Measurements from ENCODE around the gene ANXA4. TPM values are rescaled to one million over a fixed set of nuclear protein-coding genes. Genes with fewer than 3 reads are reported as not detected.
"Not testable (repeated sequence)": the region's sequence is repeated elsewhere in the genome, so short reads cannot be mapped to it uniquely, and the experiment has no call there.

ANXA4 gene
- total and polyA plus RNA-seq, 4 donors, result 17.6 to 135 (median 59.4) TPM

DNA sequence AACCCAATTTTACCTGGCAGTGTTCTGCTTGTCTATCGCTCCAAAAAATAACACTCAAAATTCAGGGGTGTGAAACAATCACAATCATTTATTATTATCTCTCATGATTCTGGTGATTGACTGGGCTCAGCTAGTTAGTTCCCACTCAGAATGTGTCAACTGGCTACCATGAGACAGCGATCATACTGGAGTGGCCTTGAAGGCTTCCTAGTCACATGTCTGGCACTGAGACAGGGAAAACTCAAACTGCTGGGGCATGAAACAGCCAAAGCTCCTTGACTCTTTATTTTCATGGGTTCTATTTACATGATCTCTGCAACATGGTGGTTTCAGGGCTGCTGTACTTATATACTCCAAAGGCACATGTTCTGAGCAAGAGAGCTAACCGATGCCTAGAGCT lies 6.2 kb upstream of the ANXA4 start:
- no peaks in the 10 kb centered on the region for H3K36me3 ChIP-seq (ENCODE audit: control insufficient read depth in 4 of 4, insufficient read depth in 3 of 4, low read depth in 1 of 4, low read length in 3 of 4)
- no peaks in the 10 kb centered on the region for H3K4me1 ChIP-seq (ENCODE audit: control insufficient read depth in 4 of 4, insufficient read depth in 4 of 4, low read length in 3 of 4)
- 89% methylated on average over 3 of the region's 3 CpGs for WGBS
- H3K27ac ChIP-seq (ENCODE audit: low read depth in 1 of 2, low read length in 2 of 2), result no peak overlapping the region
- H3K9ac ChIP-seq (ENCODE audit: low read depth in 1 of 2, low read length in 2 of 2), result no peak overlapping the region
- DNase-seq (ENCODE audit: low spot score), result no peak
- TF ChIP-seq GABPA (IDR thresholded peaks at IDR 0.05 in 1 of 2, conservative IDR thresholded peaks at IDR 0.05 in 1 of 2) (no peak), FOXA2 (IDR thresholded peaks at IDR 0.05) (no peak), RXRA (IDR thresholded peaks at IDR 0.05) (no peak), YY1 (IDR thresholded peaks at IDR 0.05) (no peak), JUND (IDR thresholded peaks at IDR 0.05) (no peak), EGR1 (IDR thresholded peaks at IDR 0.05; ENCODE audit: low read depth in 2 of 2) (no peak), SP1 (IDR thresholded peaks at IDR 0.05) (no peak), NR2F2 (IDR thresholded peaks at IDR 0.05) (no peak), FOXA1 (IDR thresholded peaks at IDR 0.05) (no peak)
- TF ChIP-seq, protein P1, sequence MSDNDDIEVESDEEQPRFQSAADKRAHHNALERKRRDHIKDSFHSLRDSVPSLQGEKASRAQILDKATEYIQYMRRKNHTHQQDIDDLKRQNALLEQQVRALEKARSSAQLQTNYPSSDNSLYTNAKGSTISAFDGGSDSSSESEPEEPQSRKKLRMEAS (IDR thresholded peaks at IDR 0.05), result no peak
- TF ChIP-seq, protein P2, sequence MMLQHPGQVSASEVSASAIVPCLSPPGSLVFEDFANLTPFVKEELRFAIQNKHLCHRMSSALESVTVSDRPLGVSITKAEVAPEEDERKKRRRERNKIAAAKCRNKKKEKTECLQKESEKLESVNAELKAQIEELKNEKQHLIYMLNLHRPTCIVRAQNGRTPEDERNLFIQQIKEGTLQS (IDR thresholded peaks at IDR 0.05), result no peak
- TF ChIP-seq, protein P3, sequence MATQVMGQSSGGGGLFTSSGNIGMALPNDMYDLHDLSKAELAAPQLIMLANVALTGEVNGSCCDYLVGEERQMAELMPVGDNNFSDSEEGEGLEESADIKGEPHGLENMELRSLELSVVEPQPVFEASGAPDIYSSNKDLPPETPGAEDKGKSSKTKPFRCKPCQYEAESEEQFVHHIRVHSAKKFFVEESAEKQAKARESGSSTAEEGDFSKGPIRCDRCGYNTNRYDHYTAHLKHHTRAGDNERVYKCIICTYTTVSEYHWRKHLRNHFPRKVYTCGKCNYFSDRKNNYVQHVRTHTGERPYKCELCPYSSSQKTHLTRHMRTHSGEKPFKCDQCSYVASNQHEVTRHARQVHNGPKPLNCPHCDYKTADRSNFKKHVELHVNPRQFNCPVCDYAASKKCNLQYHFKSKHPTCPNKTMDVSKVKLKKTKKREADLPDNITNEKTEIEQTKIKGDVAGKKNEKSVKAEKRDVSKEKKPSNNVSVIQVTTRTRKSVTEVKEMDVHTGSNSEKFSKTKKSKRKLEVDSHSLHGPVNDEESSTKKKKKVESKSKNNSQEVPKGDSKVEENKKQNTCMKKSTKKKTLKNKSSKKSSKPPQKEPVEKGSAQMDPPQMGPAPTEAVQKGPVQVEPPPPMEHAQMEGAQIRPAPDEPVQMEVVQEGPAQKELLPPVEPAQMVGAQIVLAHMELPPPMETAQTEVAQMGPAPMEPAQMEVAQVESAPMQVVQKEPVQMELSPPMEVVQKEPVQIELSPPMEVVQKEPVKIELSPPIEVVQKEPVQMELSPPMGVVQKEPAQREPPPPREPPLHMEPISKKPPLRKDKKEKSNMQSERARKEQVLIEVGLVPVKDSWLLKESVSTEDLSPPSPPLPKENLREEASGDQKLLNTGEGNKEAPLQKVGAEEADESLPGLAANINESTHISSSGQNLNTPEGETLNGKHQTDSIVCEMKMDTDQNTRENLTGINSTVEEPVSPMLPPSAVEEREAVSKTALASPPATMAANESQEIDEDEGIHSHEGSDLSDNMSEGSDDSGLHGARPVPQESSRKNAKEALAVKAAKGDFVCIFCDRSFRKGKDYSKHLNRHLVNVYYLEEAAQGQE (IDR thresholded peaks at IDR 0.05), result no peak
- TF ChIP-seq, protein P4, sequence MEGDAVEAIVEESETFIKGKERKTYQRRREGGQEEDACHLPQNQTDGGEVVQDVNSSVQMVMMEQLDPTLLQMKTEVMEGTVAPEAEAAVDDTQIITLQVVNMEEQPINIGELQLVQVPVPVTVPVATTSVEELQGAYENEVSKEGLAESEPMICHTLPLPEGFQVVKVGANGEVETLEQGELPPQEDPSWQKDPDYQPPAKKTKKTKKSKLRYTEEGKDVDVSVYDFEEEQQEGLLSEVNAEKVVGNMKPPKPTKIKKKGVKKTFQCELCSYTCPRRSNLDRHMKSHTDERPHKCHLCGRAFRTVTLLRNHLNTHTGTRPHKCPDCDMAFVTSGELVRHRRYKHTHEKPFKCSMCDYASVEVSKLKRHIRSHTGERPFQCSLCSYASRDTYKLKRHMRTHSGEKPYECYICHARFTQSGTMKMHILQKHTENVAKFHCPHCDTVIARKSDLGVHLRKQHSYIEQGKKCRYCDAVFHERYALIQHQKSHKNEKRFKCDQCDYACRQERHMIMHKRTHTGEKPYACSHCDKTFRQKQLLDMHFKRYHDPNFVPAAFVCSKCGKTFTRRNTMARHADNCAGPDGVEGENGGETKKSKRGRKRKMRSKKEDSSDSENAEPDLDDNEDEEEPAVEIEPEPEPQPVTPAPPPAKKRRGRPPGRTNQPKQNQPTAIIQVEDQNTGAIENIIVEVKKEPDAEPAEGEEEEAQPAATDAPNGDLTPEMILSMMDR (IDR thresholded peaks at IDR 0.05; ENCODE audit: low read depth, low read length, missing input control), result no peak
- H3K9me3 ChIP-seq (ENCODE audit: control insufficient read depth in 4 of 4, low read length in 3 of 4), result no peaks in the 10 kb centered on the region
- H3K27me3 ChIP-seq (ENCODE audit: control insufficient read depth in 4 of 4, insufficient read depth in 4 of 4, low read length in 3 of 4), result no peaks in the 10 kb centered on the region
- no peak overlapping the region for H3K4me3 ChIP-seq (ENCODE audit: low read depth in 1 of 3, low read length in 3 of 3)

DNA sequence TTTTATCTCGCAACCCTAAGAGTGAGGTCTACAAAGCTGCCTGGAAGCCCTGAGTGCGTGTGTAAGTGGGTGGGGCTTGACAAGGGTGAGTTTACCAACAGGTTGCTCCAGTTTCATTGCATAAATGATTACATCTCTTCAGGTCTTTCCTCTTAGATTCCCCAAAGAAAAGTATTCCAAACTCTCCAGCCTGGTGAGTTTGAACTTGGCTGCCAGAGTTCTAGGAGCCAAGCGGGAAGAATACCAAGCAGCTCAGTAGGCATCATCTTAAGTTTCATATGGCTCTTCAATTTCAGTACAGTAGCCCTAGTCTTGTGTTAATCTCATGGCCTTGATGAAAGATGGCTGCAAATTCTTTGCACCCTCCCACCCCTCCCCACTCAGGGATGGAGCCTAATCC lies 3.8 kb upstream of the ANXA4 start:
- H3K4me3 ChIP-seq (ENCODE audit: low read depth in 1 of 3, low read length in 3 of 3); DNase-seq (ENCODE audit: low spot score); H3K9ac ChIP-seq (ENCODE audit: low read depth in 1 of 2, low read length in 2 of 2); H3K27ac ChIP-seq (ENCODE audit: low read depth in 1 of 2, low read length in 2 of 2); H3K27me3 ChIP-seq (ENCODE audit: control insufficient read depth in 4 of 4, insufficient read depth in 4 of 4, low read length in 3 of 4); H3K9me3 ChIP-seq (ENCODE audit: control insufficient read depth in 4 of 4, low read length in 3 of 4); H3K36me3 ChIP-seq (ENCODE audit: control insufficient read depth in 4 of 4, insufficient read depth in 3 of 4, low read depth in 1 of 4, low read length in 3 of 4): not testable (repeated sequence)
- peaks cover 1 to 15% (median 6%) of the 10 kb centered on the region in 4 donors for H3K4me1 ChIP-seq (ENCODE audit: control insufficient read depth in 4 of 4, insufficient read depth in 4 of 4, low read length in 3 of 4)
- 71% methylated on average over 3 of the region's 3 CpGs for WGBS

DNA sequence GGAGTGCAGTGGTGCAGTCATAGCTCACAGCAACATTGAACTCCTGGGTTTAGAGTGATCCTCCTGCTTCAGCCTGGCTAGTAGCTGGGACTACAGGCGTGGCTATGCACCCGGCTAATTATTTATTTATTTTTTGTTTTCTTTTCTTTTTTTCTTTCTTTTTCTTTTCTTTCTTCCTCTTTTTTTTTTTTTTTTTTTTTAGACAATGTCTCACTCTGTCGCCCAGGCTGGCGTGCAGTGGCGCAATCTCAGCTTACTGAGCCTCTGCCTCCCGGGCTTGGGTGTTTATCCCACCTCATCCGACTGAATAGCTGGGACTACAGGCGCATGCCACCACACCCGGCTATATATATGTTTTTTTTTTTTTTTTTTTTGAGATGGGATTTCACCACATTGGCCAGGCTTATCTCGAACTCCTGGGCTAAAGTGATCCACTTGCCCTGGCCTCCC lies 1.4 kb upstream of the ANXA4 start:
- H3K9me3 ChIP-seq (ENCODE audit: control insufficient read depth in 4 of 4, low read length in 3 of 4), result no peaks in the 10 kb centered on the region
- peak overlapping the region in 1 of 2 donors; percentile 95 for H3K9ac ChIP-seq (ENCODE audit: low read depth in 1 of 2, low read length in 2 of 2)
- no peaks in the 10 kb centered on the region for H3K27me3 ChIP-seq (ENCODE audit: control insufficient read depth in 4 of 4, insufficient read depth in 4 of 4, low read length in 3 of 4)

More for the DNA sequence above, 1.4 kb upstream of the ANXA4 start:
- H3K36me3 ChIP-seq (ENCODE audit: control insufficient read depth in 4 of 4, insufficient read depth in 3 of 4, low read depth in 1 of 4, low read length in 3 of 4), result no peaks in the 10 kb centered on the region
- H3K4me3 ChIP-seq (ENCODE audit: low read depth in 1 of 3, low read length in 3 of 3), result peak overlapping the region in 2 of 3 donors; percentile 64 to 96
- H3K4me1 ChIP-seq (ENCODE audit: control insufficient read depth in 4 of 4, insufficient read depth in 4 of 4, low read length in 3 of 4), result peaks cover 10 to 29% (median 14%) of the 10 kb centered on the region in 4 donors
- WGBS, result 38% methylated on average over 10 of the region's 10 CpGs
- no peak for DNase-seq (ENCODE audit: low spot score)
- peak overlapping the region; percentile 98 to 99 for H3K27ac ChIP-seq (ENCODE audit: low read depth in 1 of 2, low read length in 2 of 2)
- peak; percentile 10 for TF ChIP-seq TAF1 (conservative IDR thresholded peaks at IDR 0.05)
- no peak for TF ChIP-seq HNF4G (IDR thresholded peaks at IDR 0.05)
- no peak for TF ChIP-seq EGR1 (IDR thresholded peaks at IDR 0.05; ENCODE audit: low read depth in 2 of 2)
- TF ChIP-seq, protein P2 (IDR thresholded peaks at IDR 0.05), result no peak

All from liver (tissue), 9 donors.